Ovary (tissue), 3 donors: ENCODE data around the gene CHMP6.

Experiments
- CTCF ChIP-seq, 3 donors: fragments of 450-650 bp in 2 of 3; fragments of 200-600 bp in 1 of 3; IDR thresholded peaks; one replicate each; pipeline versions ENCODE4 v1.5.1 to v1.8.0; 2016 to 2022; ENCODE audit warnings: antibody characterized with exemption in 3 of 3, mild to moderate bottlenecking in 1 of 3
- POLR2A ChIP-seq: fragments of 450-650 bp; IDR thresholded peaks from one replicate; pipeline ENCODE4 v1.6.1; 2017; ENCODE audit warnings: antibody characterized with exemption, mild to moderate bottlenecking, moderate library complexity
- donor health status: DM: no; HTN: no; CAD: no.

GRCh38 chr17:80960797-80961452 is 30.7 kb upstream of the CHMP6 start:
- TF ChIP-seq CTCF (IDR thresholded peaks at IDR 0.05) (no peak), POLR2A (no peak)
